Ectodermal cell (in vitro differentiated cells): ENCODE results near the gene TBC1D21.

Source experiments
- H3K27ac ChIP-seq: 2 replicates; pipeline ENCODE4 v1.7.0; 2013; ENCODE audit warnings: mild to moderate bottlenecking, low read depth, low read length; ENCODE audit not compliant: insufficient read depth, poor library complexity, severe bottlenecking
- H3K27me3 ChIP-seq: 2 replicates; pipeline ENCODE4 v1.7.0; 2013; ENCODE audit warnings: mild to moderate bottlenecking, low read length; ENCODE audit not compliant: insufficient read depth, control insufficient read depth, poor library complexity, severe bottlenecking
- H3K36me3 ChIP-seq: one replicate; pipeline ENCODE4 v1.7.0; 2013; ENCODE audit warnings: low read length; ENCODE audit not compliant: control insufficient read depth, insufficient read depth
- H3K4me1 ChIP-seq: one replicate; pipeline ENCODE4 v1.7.0; 2013; ENCODE audit warnings: low read length; ENCODE audit not compliant: control insufficient read depth, insufficient read depth
- H3K4me3 ChIP-seq: 2 replicates; pipeline ENCODE4 v1.7.0; 2013; ENCODE audit warnings: low read depth, low read length, control low read depth; ENCODE audit not compliant: insufficient read depth
- H3K9me3 ChIP-seq: 2 replicates; pipeline ENCODE4 v1.7.0; 2013; ENCODE audit warnings: mild to moderate bottlenecking, low read length, moderate library complexity; ENCODE audit not compliant: control insufficient read depth
- WGBS, 2 experiments: methylation state at CpG; one replicate each; pipeline ENCODE4 v1.1.7; 2013; ENCODE audit warnings: missing lambda C conversion rate in 2 of 2; 5-methylcytosine and 5-hydroxymethylcytosine counted together

The TBC1D21 gene

DNA sequence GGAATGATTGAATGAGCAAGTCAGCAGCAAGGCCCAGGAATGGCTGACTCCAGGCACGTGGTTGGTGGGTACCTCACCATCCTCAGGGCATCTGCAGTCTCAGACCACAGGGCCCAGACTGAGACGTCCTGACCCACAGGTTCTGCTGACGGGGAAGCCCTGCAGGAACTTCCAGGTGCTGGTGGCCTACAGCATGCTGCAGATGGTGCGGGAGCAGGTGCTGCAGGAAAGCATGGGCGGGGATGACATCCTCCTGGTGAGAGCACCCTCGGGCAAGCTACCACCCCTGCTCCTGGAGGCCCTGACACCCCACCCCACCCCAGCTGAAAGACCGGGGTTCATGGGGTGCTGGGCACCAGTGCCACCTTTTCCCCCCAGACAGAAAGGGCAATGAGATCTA lies 14.1 kb downstream of the TBC1D21 start:
- no peak overlapping the region for H3K27ac ChIP-seq
- no peaks in the 10 kb centered on the region for H3K27me3 ChIP-seq
- H3K9me3 ChIP-seq: no peaks in the 10 kb centered on the region
- WGBS, 2 experiments: 91 to 92% methylated on average over 7 of the region's 7 CpGs
- H3K36me3 ChIP-seq: peaks cover 2% of the 10 kb centered on the region
- H3K4me3 ChIP-seq: no peak overlapping the region
- H3K4me1 ChIP-seq: no peaks in the 10 kb centered on the region

DNA sequence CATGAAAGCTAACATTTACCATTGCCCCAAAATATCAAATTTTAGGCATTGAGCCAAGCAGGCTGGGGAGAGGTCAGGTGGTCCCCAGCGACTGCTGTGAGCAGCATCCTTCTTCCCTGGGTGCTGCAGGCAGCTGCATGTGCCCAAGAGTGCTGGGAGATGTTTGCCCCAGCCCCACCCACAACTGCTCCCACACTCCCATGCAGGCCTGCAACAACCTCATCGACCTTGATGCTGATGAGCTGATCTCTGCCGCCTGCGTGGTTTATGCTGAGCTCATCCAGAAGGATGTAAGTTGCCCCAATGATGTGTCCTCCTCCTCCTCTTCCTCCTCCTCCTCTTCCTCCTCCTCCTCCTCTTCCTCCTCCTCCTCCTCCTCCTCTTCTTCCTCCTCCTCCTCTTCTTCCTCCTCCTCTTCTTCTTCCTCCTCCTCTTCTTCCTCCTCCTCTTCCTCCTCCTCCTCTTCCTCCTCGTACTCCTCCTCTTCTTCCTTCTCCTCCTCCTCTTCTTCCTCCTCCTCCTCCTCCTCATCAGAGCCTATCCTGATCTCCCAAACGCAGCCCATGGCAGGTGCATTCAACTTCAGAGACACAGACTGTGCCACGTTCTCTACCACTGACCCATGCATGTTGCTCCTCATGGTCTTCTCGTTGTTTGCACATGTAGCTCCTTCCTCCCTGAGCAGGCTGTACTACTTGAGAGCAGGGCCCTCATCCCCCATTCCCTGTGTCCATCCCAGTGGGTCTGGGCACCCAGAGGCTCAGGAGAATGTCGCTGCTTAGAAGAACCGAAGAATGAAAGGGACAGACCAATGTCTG lies 15.1 kb downstream of the TBC1D21 start:
- no peaks in the 10 kb centered on the region for H3K27me3 ChIP-seq

DNA sequence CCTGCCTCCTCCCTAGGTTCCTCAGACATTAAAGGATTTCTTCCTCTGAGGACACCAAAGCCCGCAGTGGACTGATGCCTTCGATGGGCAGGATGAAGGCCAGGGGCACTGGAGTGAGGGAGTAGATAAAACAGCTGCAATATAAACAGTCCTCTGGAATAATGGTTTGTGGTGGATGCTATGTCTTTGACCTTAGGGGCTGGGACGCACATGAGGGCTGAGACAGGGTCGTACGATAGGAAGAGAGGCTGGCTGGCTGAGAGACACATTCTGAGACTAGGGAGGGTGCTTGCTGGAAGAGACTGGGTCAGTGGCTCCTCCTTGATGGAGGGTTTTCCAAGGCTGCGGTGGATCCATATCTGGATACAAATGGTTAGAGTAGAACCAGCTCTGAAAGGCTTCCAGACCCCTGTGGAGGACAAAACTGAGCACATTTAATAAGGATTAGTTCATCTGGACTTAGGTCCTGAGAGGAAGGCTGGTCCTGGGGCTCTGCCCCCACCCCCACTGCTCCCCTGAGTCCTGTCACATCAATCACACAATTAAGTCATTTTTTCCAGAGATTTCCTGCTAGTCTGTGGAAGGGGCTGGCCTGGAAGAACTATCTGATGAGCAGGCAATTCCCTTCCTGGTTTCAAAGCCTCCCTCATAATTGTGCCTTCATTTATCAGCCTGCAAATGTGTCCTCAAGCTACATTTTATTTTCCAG lies 15.8 kb downstream of the TBC1D21 start:
- no peak overlapping the region for H3K4me3 ChIP-seq
- H3K9me3 ChIP-seq: no peaks in the 10 kb centered on the region
- H3K36me3 ChIP-seq: peaks cover 3% of the 10 kb centered on the region
- H3K4me1 ChIP-seq: peaks cover under 1% of the 10 kb centered on the region
- no peak overlapping the region for H3K27ac ChIP-seq
- 91 to 92% methylated on average over 6 of the region's 6 CpGs for WGBS, 2 experiments
- no peaks in the 10 kb centered on the region for H3K27me3 ChIP-seq

More for the DNA sequence above, 15.1 kb downstream of the TBC1D21 start:
- Histone ChIP-seq H3K27ac (no peak overlapping the region), H3K4me3 (no peak overlapping the region), H3K4me1 (no peaks in the 10 kb centered on the region), H3K36me3 (peaks cover 3% of the 10 kb centered on the region), H3K9me3 (no peaks in the 10 kb centered on the region)
- WGBS, 2 experiments: 87 to 90% methylated on average over 10 of the region's 10 CpGs

DNA sequence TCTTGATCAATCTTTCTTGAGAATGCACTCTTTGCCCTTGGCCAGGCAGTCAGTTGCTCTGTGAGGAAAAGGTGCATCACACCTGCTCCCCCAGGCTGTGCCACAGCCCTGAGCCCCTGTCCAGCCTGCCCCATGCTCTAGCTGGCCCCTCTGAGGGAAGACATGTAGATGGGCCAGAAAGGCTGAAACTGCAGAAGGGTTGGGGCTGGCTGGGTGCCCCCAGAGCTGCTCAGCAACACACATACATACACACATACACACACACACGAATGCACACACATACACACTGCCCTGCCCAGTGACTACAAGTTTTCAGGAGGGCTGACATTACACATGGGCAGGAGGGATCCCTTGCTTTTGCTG lies 16.4 kb downstream of the TBC1D21 start:
- Histone ChIP-seq H3K4me3 (no peak overlapping the region), H3K4me1 (peaks cover 5% of the 10 kb centered on the region), H3K36me3 (peaks cover 3% of the 10 kb centered on the region), H3K9me3 (no peaks in the 10 kb centered on the region), H3K27me3 (no peaks in the 10 kb centered on the region), H3K27ac (no peak overlapping the region)
- WGBS, 2 experiments: 60 to 86% methylated on average over 1 of the region's 1 CpG

DNA sequence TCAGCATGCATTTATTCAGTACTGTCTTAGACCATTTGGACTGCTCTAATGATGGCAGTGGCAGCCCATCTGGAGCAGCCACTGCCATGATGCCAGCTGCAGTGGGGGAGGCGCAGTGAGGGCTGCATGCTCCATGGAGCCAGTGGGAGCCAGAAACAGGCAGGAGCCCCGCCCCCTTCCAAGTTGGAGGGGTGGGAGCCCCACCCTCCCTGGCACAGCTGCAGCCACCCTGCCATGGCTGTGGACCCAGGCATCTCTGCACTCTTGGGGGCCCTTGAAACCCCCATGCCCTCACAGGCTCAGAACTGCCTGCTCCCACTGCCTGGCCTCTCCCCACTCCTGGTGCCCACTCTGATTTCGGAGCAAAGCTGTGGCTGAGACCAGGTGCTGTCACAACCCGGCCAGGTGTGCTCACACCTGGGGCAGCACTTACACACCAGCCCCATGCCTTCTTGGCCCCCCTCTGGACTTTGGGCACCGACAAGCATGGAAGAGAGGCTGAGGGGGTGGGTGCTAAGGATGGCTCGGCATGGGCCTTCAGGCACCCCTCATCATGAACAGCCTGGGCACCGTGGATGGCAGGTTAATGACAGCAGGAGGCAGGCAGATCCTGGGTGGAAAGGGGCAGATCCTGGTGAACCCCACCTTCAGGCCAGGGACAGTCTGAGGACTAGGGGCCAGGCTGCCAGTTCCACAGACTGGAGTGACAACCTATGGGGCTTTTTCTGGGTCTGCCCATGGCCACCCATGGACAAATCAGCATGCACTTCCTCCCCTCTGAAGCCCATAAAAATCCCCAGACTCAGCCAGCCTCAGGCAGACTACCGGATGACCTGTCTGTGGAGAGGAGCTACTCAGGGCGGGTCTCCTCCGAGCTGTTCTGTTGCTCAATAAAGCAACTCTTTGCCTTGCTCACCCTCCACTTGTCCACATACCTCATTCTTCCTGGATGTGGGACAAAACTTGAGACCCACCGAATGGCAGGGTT lies 18.3 kb downstream of the TBC1D21 start:
- Histone ChIP-seq H3K9me3 (no peaks in the 10 kb centered on the region), H3K27me3 (no peaks in the 10 kb centered on the region), H3K36me3 (peaks cover 3% of the 10 kb centered on the region), H3K27ac (no peak overlapping the region), H3K4me1 (peaks cover 5% of the 10 kb centered on the region), H3K4me3 (no peak overlapping the region)
- WGBS, 2 experiments: 84 to 85% methylated on average over 11 of the region's 11 CpGs

DNA sequence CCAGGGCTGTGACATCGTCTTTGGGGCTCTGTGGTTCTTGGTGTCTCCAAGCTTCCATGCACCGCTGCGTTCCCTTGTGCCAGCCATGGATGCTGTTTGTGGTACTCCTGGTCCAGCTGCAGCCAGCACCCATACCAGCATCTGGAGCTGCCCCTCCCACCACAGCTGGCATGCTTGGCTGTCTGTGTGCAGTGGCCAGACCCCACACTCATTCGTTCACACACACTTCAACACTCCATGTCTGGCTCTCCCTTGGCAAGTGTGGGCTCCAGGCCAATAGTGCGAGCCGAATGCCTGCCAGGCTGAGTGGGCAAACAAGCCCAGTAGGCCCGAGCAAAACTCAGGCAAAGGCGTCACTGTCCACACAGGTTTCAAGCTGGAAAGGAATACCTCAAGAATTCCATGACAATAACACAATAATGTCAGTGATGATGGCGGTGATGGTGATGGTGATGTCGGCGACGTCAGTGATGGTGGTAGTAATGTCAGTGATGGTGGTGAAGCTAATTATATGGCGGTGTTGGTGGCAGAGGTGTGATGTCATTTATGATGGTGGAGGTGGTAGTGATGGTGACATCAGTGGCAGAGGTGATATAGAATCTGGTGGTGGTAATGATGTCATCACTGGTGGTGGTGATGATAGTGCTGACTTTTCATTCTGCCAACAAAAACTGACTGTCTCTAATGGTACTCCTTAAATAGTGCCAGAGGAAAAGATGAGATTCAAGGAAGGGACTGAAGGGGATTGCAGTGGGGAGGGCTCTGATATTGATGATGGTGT lies 19.3 kb downstream of the TBC1D21 start:
- H3K4me1 ChIP-seq: peaks cover 5% of the 10 kb centered on the region
- H3K36me3 ChIP-seq: peaks cover 3% of the 10 kb centered on the region
- WGBS, 2 experiments: 87 to 88% methylated on average over 13 of the region's 13 CpGs
- H3K27ac ChIP-seq: no peak overlapping the region
- H3K4me3 ChIP-seq: no peak overlapping the region
- no peaks in the 10 kb centered on the region for H3K9me3 ChIP-seq
- H3K27me3 ChIP-seq: no peaks in the 10 kb centered on the region

DNA sequence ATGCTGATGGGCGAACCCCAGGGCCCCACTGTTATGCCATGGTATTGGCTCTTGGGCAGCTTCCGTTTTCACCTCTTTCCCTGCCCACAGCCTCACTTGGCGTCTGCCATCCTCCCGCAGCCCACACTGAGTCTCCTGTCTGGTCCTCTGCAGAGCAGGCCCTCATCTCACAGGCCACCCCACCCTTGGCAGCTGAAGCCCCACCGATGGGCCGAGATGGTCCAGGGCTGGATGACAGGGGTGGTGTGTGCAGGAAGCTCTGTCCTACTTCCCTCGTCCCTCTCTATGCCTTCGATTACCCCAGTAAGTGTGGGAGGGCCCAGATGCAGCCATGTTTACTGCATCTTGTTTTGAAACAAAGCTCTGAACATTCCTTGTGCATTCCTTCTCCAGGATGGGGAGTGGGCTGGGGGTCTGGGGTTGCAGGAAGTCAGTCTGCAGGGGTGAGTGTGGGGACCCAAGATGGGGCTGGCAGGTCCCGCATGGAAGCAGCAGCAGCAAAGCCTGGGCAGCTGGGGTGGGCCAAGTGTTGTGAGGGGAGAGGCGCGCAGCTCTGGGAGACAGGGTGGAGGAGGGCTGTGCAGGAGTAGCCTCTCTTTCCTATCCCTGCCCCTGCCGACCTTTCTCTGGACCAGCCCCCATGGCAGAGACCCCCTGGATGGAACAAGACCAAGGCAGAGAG lies 20.9 kb downstream of the TBC1D21 start:
- WGBS, 2 experiments: 91% methylated on average over 12 of the region's 12 CpGs
- no peaks in the 10 kb centered on the region for H3K9me3 ChIP-seq
- peaks cover 5% of the 10 kb centered on the region for H3K4me1 ChIP-seq
- no peak overlapping the region for H3K27ac ChIP-seq
- no peaks in the 10 kb centered on the region for H3K27me3 ChIP-seq
- H3K36me3 ChIP-seq: peaks cover 3% of the 10 kb centered on the region
- H3K4me3 ChIP-seq: no peak overlapping the region

DNA sequence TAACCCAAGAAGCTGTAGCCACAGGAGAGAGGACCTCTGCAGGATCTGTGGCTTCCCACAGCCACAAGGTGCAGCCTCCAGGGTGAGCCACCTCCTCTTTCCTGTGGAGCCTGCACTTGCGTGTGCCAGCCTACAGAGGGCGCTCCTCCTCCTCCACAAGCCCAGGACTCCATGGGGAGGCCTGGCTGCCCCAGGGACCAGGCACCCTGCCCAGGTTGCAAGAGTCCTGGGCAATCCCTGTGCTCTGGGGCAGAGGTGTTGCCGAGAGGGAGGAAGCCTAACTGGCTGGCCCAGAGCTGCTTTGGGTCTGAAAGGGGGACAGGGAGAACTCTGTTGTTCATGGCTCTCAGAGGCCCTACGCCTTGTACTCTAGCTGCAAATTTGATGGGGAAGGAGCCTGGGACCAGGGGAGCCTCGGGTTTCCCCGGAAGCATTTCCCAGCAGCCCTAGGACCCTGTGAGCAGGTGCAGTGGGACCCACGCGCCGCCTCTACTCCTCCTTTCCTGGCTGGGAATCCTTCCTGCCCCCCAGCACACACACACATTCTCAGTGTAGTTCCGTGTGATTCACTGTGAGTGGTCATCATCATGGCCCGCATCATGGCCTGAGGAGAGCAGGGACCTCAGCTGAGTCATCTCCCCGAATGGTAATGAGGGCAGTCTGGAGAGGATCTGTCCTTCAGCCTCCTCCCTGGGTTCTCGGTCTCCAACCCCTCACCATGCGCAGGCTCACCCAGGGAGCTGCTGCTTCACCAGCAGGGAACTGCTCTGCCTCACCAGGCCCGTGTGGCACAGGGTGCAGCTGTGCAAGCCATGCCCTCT lies 24.3 kb downstream of the TBC1D21 start:
- Histone ChIP-seq H3K27me3 (no peaks in the 10 kb centered on the region), H3K27ac (no peak overlapping the region), H3K4me3 (no peak overlapping the region), H3K9me3 (no peaks in the 10 kb centered on the region), H3K4me1 (peaks cover 5% of the 10 kb centered on the region), H3K36me3 (no peaks in the 10 kb centered on the region)
- 75 to 76% methylated on average over 15 of the region's 15 CpGs for WGBS, 2 experiments
